T-helper 2 cell (primary cell): ENCODE results near the gene RBM38.

Source experiments
- DNase-seq, 5 experiments: peaks; one replicate each; pipeline versions ENCODE4 v3.0.0 to v3.0.0-alpha.2; 2012 to 2022

RBM38 gene

GRCh38 chr20:57437672-57438330, 46.6 kb downstream of the RBM38 start:
- DNase-seq = no peak

- DNase-seq = no peak
Measured at GRCh38 chr20:57438552-57438951, 47.4 kb downstream of the RBM38 start.

DNA sequence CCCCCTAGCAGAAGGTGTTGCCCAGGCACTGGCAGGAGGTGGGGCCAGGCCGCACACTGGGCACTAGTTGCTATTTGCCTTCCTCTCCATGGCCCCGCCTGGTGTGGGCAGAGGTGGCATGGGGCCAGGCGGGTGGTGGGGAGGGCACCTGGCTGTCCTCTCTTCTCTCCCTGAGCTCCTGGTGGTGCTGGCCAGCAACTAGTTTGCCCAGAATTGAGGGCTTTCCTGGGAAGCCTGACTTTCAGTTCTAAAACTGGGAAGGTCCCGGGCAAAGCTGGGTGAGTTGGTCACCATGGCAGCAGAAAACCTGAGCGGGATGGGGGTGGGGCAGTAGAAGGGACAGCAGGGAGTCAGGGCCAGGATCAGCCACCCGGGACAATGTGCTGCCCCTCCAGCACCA, 48.2 kb downstream of the RBM38 start:
- no peak for DNase-seq

GRCh38 chr20:57439993-57440392, 48.8 kb downstream of the RBM38 start:
- DNase-seq = no peak

- no peak for DNase-seq
Measured at GRCh38 chr20:57440678-57441509, 49.7 kb downstream of the RBM38 start.

DNA sequence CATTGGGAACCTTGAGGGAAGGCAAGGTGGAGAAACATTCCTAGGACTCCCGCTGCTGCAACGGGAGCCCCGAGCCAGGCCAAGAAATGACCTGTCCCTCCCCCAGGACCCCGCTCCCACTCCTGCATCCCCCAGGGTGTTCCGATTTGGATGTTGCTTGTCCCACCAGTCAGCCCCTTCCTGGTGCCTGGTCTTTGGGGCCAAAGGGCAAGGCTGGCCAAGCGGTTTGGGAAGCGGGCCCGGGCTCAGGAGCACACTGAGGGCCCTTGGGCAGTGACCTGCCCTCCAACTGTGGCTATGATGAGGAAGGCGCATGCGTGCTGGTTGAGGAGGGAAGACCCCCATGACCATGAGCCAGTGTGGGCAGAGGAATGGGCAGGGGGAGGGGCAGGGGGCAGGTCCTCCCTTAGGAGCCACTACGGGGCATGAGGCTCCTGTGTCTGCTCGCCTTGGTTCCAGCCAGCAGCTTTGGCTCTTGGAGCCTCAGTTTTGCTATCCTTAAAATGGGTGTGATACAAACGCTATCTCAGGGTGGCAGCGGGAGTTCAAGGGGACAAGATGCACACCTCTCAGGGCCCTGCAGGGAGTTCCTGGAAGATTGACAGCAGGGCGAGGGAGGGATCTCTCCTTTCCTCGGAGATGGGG, 50.4 kb downstream of the RBM38 start:
- no peak for DNase-seq

DNA sequence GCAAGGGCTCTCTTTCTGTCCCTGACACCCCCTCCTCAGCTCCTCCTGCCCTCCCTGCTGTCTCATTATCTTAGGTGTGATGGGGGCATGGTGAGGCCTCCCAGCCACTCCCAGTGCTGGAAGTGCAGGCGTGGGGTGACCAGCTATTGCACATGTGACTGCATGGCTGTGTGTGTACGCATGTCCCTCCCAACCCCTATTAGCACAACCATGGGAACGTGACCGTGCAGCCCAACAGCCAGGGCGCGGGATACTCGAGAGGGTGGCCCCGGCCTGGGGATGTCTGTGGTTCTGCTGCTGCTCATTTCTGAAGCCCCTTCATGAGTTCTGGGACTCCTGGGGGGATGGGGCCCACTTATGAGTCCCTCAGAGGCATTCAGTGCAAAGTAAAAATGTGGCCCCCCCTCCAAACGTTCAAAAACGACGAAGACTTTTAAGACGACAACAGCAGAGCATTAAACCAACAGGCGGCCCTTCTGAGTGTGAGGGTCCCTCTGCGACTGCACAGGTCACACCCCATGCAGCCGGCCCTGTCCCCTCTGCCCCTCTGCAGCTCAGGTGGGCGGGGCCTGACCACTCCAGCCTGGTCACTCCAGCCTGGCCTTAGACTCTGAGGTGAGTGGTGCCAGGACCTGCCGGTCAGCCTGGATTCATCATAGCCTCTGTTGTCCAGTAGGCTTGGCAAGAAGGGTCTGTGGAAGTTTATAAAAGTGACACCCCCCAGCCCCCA, 51.1 kb downstream of the RBM38 start:
- DNase-seq = no peak

GRCh38 chr20:57442888-57443239, 51.7 kb downstream of the RBM38 start:
- DNase-seq = no peak

DNA sequence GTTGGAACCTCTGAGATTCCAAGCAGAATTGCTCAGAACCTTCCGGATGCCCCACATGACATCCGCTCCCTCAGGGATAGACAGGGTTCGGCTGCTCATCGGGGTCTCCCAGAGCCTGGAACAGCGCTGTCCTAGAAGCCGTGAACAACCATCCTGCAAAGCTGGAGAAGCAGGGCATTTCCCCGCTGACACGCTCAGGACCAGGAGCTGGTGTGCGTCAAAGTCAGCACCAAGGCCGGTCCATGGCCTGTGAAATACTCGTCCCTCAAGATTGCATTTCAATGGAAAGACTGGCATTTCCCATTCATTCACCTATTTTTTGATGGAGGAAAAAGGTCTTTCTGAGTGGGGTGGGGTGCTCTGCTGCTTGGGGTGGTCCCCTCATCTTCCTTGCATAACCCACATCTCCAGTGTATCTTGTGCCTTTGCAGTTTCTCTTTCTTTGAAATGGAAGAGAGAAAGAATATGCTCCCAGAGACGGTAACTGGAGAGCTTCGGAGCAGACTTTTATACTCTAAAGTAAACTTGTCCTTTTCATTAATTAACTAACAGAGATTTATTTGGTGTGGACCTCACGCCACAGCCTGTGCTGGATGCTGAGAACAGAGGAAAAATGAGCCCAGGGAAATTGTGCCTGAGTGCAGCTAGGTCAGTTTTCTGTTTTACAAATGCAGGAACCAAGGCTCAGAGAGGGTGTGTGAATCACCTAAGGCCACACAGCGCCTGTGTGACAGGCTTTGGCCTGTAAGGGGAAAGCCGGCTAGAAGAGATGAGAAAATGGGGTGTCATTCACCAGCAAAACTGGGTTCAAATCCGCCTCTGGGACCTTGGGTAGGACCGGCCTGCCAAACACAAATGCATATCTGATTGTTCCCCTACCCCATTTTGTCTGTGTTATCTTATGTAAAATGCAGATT, 52.4 kb downstream of the RBM38 start:
- no peak for DNase-seq

DNA sequence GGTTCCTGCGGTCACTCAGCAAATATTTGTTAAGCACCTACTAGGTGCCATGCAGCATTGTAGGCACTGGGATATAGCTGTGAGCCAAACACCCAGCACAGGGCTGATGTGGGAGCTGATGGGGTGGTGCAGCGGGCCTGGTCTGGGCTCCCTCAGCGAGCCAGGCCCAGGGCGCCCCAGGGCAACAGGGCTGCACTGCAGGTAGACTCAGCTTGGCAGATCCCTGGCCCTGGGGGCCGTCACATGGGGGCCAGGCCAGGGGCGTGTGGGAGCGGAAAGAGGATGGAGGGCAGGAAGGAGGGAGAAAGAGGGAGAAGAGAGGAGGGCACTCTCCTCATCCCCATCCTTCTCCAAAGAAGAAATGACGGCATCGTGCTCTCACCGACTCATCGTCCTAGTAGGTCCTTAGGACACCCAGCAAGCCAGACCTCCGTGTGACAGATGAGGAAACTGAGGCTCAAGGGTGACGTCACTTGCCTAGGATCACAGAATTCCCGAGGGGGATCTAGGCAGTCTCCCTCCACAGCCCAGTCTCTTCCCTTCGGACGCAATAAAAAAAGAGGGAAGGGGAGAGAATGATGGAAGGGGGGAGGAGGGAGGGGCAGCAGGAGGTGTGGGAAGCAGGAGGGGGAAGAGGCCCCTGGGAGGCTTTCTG, 53.3 kb downstream of the RBM38 start:
- DNase-seq = no peak

GRCh38 chr20:57445298-57445697, 54.1 kb downstream of the RBM38 start:
- no peak for DNase-seq

- DNase-seq = no peak
Measured at GRCh38 chr20:57445774-57446173, 54.6 kb downstream of the RBM38 start.

GRCh38 chr20:57448764-57449354, 57.7 kb downstream of the RBM38 start:
- no peak for DNase-seq

DNA sequence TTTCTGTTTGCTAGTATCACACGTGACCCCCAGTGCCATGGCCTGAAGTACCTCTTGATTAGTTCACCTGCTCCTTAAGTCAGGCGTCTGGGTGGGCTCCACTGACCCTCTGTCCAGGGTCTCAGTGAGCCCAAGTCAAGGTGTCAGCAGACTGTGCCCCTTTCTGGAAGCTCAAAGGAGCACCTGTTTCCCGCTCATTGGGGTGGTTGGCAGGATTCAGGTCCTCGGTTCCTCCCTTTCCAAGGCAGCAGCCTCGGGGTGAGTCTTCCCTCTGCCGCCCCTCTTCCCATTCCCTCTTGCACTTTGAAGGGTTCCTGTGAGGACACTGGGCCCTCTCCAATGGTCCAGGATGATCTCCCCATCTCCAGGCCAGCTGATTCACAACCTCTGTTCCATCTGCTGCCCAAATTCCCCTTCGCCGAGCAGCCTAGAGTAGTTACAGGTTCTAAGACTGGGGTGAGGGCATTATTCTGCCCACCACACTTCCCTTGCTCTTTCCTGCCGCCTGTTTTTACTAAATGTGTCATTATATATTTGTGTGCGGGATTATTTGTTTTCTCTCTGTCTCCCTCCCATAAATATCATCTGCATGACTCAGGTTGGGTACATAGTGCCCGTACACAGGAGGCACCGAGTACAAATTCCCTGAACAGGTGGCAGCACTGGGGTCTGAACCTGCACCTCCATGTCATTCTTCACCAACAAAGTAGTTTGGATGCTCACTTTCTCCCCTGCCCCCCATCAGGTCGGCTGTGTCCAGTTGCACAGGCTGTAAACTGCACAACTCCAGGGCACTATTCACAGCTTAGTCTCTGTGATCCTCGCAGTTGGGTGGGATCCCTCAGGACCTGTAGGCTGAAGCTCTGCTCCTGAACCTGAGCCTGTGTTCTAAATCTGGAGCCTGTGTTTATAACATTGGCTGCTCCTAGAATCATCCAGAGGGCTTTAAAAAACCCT, 58.5 kb downstream of the RBM38 start:
- DNase-seq = no peak

GRCh38 chr20:57450419-57450818, 59.2 kb downstream of the RBM38 start:
- DNase-seq = no peak

DNA sequence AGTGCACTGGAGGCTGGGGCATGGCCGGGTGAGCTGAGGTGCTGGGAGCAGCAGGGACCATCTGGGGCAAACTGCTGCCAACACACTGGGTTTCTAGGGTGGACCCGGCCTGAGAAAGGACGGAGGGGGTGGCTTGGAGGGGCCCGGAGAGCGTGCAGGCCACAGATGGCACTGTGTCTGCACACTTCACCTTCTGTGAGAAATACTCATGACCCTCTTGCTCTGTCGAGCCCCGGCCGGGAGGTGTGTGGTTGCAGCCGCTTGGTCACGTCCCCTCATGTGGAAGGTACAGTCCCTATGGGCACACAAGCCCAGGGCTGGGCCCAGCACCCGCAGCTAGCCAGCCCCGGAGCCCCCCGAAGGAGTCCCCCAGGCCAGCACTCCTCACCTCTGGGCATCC, 59.7 kb downstream of the RBM38 start:
- DNase-seq = no peak

DNA sequence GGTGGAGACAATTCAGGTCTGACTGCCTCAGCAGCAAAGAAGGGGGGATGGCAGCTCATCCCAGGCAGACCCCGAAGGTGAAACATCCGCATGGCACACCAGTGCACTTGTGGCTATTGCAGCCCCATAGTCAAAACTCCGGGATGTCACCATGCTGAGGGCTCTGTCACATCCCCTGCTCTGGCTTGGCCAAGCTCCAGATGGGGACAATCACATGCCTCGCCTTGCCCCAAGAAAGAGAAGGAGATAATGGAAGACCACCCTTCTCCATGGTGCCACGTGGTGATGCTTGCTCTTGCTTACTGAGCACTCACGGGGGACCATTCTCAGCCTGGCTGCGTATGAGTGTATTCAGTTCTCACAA, 60.2 kb downstream of the RBM38 start:
- no peak for DNase-seq

DNA sequence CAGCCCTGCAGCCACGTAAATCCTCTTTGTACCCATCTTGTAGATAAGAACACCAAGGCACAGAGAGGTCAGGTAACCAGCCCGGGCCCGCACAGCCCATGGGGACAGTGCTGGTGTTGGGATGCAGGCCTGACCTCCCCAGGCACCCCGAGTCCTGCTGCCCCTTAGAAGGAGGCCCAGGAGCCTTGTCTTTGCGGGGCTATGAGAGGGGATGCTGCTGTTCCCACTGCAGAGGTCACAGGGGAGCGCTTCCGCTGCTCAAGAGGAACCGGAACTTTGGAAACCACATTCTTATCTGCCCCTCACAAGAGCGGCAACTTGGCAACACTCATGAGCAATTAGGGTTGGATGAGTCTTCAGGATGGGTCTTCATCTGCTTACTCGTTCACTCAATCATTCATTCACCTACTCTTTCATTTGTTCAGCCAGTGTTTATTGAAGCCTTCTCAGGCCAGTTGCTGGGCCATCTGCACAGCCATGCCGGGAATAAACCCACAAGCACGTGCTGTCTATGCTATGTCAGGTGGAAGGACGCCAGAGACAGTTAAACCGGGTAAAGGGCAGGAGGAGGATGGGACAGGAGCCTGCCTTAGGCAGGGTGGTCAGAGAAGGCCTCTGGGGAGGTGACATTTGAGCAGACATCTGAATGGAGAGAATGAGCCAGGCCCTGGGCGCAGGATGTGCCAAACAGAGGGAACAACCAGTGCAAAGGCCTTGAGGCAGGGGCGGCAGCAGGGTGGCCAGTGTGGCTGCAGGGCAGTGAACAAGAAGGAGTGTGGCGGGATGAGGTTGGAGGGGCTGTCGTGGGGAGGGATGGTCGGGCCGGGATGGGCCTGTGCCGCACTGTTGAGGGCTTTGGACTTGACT, 60.8 kb downstream of the RBM38 start:
- peak in 1 of 5 experiments; percentile 77 for DNase-seq

GRCh38 chr20:57455386-57455785, 64.2 kb downstream of the RBM38 start:
- no peak for DNase-seq
